Suprapubic skin (tissue), 4 donors: ENCODE results near the gene L3MBTL1. TPM values are rescaled to one million over a fixed set of nuclear protein-coding genes. Genes with fewer than 3 reads are reported as not detected.
A peak's percentile ranks its signal among the peaks of the same experiment; 100 is the strongest.

ENCODE experiments used
- DNase-seq, 2 donors: peaks; one replicate each; pipeline ENCODE4 v3.0.0-alpha.2; 2019; ENCODE audit warnings: low spot score in 2 of 2
- H3K27ac ChIP-seq: fragments of 200-600 bp; sonication (generic); one replicate; pipeline ENCODE4 v1.5.1; 2019
- H3K27me3 ChIP-seq: fragments of 200-600 bp; sonication (generic); one replicate; pipeline ENCODE4 v1.5.1; 2019
- H3K36me3 ChIP-seq: fragments of 200-600 bp; sonication (generic); one replicate; pipeline ENCODE4 v1.5.1; 2019
- H3K4me1 ChIP-seq: fragments of 200-600 bp; sonication (generic); one replicate; pipeline ENCODE4 v1.5.1; 2019
- H3K4me3 ChIP-seq: fragments of 200-600 bp; sonication (generic); one replicate; pipeline ENCODE4 v1.5.1; 2019; ENCODE audit warnings: mild to moderate bottlenecking
- H3K9me3 ChIP-seq: fragments of 200-600 bp; sonication (generic); one replicate; pipeline ENCODE4 v1.5.1; 2019
- CTCF ChIP-seq, 2 donors: fragments of 200-600 bp in 1 of 2; fragments of 450-650 bp in 1 of 2; sonication (generic) in 1 of 2; IDR thresholded peaks; one replicate each; pipeline ENCODE4 v1.5.1; 2016 to 2019; ENCODE audit warnings: antibody characterized with exemption in 2 of 2, mild to moderate bottlenecking in 1 of 2, moderate library complexity in 1 of 2
- EP300 ChIP-seq: sonication (generic); formaldehyde crosslinking; IDR thresholded peaks from one replicate; pipeline ENCODE4 v1.6.1; 2017; ENCODE audit warnings: antibody characterized with exemption
- POLR2A ChIP-seq, 2 donors: fragments of 450-650 bp; IDR thresholded peaks; one replicate each; pipeline ENCODE4 v1.6.1; 2017; ENCODE audit warnings: antibody characterized with exemption in 2 of 2, mild to moderate bottlenecking in 2 of 2, moderate library complexity in 2 of 2
- POLR2AphosphoS5 ChIP-seq, 3 donors: sonication (generic); formaldehyde crosslinking; IDR thresholded peaks; one replicate each; pipeline ENCODE4 v1.6.1; 2017; ENCODE audit warnings: antibody characterized with exemption in 3 of 3
- WGBS: methylation state at CpG from one replicate; pipeline ENCODE4 v1.1.5; 2018; 5-methylcytosine and 5-hydroxymethylcytosine counted together
- total RNA-seq, 4 donors: library from RNA; depleted of rRNA; stranded (reverse); fragments of >200 nt; gene quantifications; one replicate each; pipeline ENCODE4 v1.1.0, GENCODE V29; 2016

L3MBTL1 gene
- total RNA-seq, 4 donors from 2014 or later, result 8.9 to 39.7 (median 14.6) TPM

GRCh38 chr20:43535370-43536004, 28.0 kb downstream of the L3MBTL1 start:
- WGBS, result 82% methylated on average over 7 of the region's 7 CpGs
- no peak overlapping the region for H3K4me3 ChIP-seq
- TF ChIP-seq POLR2AphosphoS5 (IDR thresholded peaks at IDR 0.05) (no peak), POLR2A (IDR thresholded peaks at IDR 0.05) (no peak), EP300 (no peak), CTCF (IDR thresholded peaks at IDR 0.05) (no peak)
- DNase-seq, result peak in 1 of 2 donors; percentile 57
- H3K36me3 ChIP-seq, result peaks cover 21% of the 10 kb centered on the region
- H3K27me3 ChIP-seq, result no peaks in the 10 kb centered on the region
- H3K27ac ChIP-seq, result no peak overlapping the region
- H3K4me1 ChIP-seq, result no peaks in the 10 kb centered on the region
- H3K9me3 ChIP-seq, result no peaks in the 10 kb centered on the region

GRCh38 chr20:43536041-43536816, 28.7 kb downstream of the L3MBTL1 start:
- peak; percentile 46 to 73 for DNase-seq
- Histone ChIP-seq H3K27me3 (no peaks in the 10 kb centered on the region), H3K4me3 (no peak overlapping the region), H3K27ac (no peak overlapping the region), H3K4me1 (no peaks in the 10 kb centered on the region), H3K36me3 (peaks cover 25% of the 10 kb centered on the region), H3K9me3 (no peaks in the 10 kb centered on the region)
- TF ChIP-seq CTCF (IDR thresholded peaks at IDR 0.05) (no peak), POLR2AphosphoS5 (IDR thresholded peaks at IDR 0.05) (no peak), POLR2A (IDR thresholded peaks at IDR 0.05) (no peak), EP300 (no peak)
- 96% methylated on average over 16 of the region's 19 CpGs for WGBS

- H3K27ac ChIP-seq, result no peak overlapping the region
- TF ChIP-seq POLR2AphosphoS5 (IDR thresholded peaks at IDR 0.05), result no peak
- no peak for TF ChIP-seq EP300
- TF ChIP-seq POLR2A (IDR thresholded peaks at IDR 0.05), result no peak
- no peak for TF ChIP-seq CTCF (IDR thresholded peaks at IDR 0.05)
- no peaks in the 10 kb centered on the region for H3K9me3 ChIP-seq
- no peak overlapping the region for H3K4me3 ChIP-seq
- H3K4me1 ChIP-seq, result no peaks in the 10 kb centered on the region
- WGBS, result 54% methylated on average over 2 of the region's 2 CpGs
- peaks cover 25% of the 10 kb centered on the region for H3K36me3 ChIP-seq
- DNase-seq, result peak; percentile 13 to 24
- no peaks in the 10 kb centered on the region for H3K27me3 ChIP-seq
These were observed 29.4 kb downstream of the L3MBTL1 start for GRCh38 chr20:43536817-43537440.

- H3K4me3 ChIP-seq, result no peak overlapping the region
- no peaks in the 10 kb centered on the region for H3K4me1 ChIP-seq
- peaks cover 25% of the 10 kb centered on the region for H3K36me3 ChIP-seq
- H3K27me3 ChIP-seq, result no peaks in the 10 kb centered on the region
- peak; percentile 56 to 87 for TF ChIP-seq CTCF (IDR thresholded peaks at IDR 0.05)
- no peak for TF ChIP-seq POLR2A (IDR thresholded peaks at IDR 0.05)
- H3K27ac ChIP-seq, result no peak overlapping the region
- 58% methylated on average over 4 of the region's 4 CpGs for WGBS
- no peaks in the 10 kb centered on the region for H3K9me3 ChIP-seq
- DNase-seq, result peak; percentile 66 to 80
These were observed 30.7 kb downstream of the L3MBTL1 start for GRCh38 chr20:43537921-43538877.
